Gastrocnemius medialis (tissue), 4 donors: Measurements from ENCODE around the gene DYRK1B.

ENCODE experiments used
- POLR2A ChIP-seq, 2 donors: fragments of 450-650 bp; IDR thresholded peaks; one replicate each; pipeline ENCODE4 v1.6.1; 2017; ENCODE audit warnings: antibody characterized with exemption in 2 of 2, mild to moderate bottlenecking in 2 of 2, moderate library complexity in 2 of 2
- TF ChIP-seq, protein P1 (sequence below), 5 experiments: fragments of 450-650 bp in 3 of 5; fragments of 200-600 bp in 2 of 5; sonication (generic) in 2 of 5; IDR thresholded peaks in 4 of 5; conservative IDR thresholded peaks in 1 of 5; 1 replicate in 4 of 5; 2 replicates in 1 of 5; pipeline ENCODE4 v1.5.1; 2016 to 2019; ENCODE audit warnings: antibody characterized with exemption in 5 of 5, mild to moderate bottlenecking in 3 of 5, moderate library complexity in 3 of 5

- TF ChIP-seq, protein P1, sequence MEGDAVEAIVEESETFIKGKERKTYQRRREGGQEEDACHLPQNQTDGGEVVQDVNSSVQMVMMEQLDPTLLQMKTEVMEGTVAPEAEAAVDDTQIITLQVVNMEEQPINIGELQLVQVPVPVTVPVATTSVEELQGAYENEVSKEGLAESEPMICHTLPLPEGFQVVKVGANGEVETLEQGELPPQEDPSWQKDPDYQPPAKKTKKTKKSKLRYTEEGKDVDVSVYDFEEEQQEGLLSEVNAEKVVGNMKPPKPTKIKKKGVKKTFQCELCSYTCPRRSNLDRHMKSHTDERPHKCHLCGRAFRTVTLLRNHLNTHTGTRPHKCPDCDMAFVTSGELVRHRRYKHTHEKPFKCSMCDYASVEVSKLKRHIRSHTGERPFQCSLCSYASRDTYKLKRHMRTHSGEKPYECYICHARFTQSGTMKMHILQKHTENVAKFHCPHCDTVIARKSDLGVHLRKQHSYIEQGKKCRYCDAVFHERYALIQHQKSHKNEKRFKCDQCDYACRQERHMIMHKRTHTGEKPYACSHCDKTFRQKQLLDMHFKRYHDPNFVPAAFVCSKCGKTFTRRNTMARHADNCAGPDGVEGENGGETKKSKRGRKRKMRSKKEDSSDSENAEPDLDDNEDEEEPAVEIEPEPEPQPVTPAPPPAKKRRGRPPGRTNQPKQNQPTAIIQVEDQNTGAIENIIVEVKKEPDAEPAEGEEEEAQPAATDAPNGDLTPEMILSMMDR (IDR thresholded peaks at IDR 0.05 in 4 of 5, conservative IDR thresholded peaks at IDR 0.05 in 1 of 5), result no peak
- no peak for TF ChIP-seq POLR2A (IDR thresholded peaks at IDR 0.05)
Observed at GRCh38 chr19:39870171-39870971, 36.4 kb upstream of the DYRK1B start.
